Suprapubic skin (tissue), 4 donors: ENCODE results near the gene LANCL2. TPM values are rescaled to one million over a fixed set of nuclear protein-coding genes. Genes with fewer than 3 reads are reported as not detected.
"Not testable (repeated sequence)": the region's sequence is repeated elsewhere in the genome, so short reads cannot be mapped to it uniquely, and the experiment has no call there.

ENCODE experiments used
- DNase-seq, 2 donors: peaks; one replicate each; pipeline ENCODE4 v3.0.0-alpha.2; 2019; ENCODE audit warnings: low spot score in 2 of 2
- H3K27ac ChIP-seq: fragments of 200-600 bp; sonication (generic); one replicate; pipeline ENCODE4 v1.5.1; 2019
- H3K27me3 ChIP-seq: fragments of 200-600 bp; sonication (generic); one replicate; pipeline ENCODE4 v1.5.1; 2019
- H3K36me3 ChIP-seq: fragments of 200-600 bp; sonication (generic); one replicate; pipeline ENCODE4 v1.5.1; 2019
- H3K4me1 ChIP-seq: fragments of 200-600 bp; sonication (generic); one replicate; pipeline ENCODE4 v1.5.1; 2019
- H3K4me3 ChIP-seq: fragments of 200-600 bp; sonication (generic); one replicate; pipeline ENCODE4 v1.5.1; 2019; ENCODE audit warnings: mild to moderate bottlenecking
- H3K9me3 ChIP-seq: fragments of 200-600 bp; sonication (generic); one replicate; pipeline ENCODE4 v1.5.1; 2019
- EP300 ChIP-seq: sonication (generic); formaldehyde crosslinking; IDR thresholded peaks from one replicate; pipeline ENCODE4 v1.6.1; 2017; ENCODE audit warnings: antibody characterized with exemption
- POLR2A ChIP-seq, 2 donors: fragments of 450-650 bp; IDR thresholded peaks; one replicate each; pipeline ENCODE4 v1.6.1; 2017; ENCODE audit warnings: antibody characterized with exemption in 2 of 2, mild to moderate bottlenecking in 2 of 2, moderate library complexity in 2 of 2
- POLR2AphosphoS5 ChIP-seq, 3 donors: sonication (generic); formaldehyde crosslinking; IDR thresholded peaks; one replicate each; pipeline ENCODE4 v1.6.1; 2017; ENCODE audit warnings: antibody characterized with exemption in 3 of 3
- WGBS: methylation state at CpG from one replicate; pipeline ENCODE4 v1.1.5; 2018; 5-methylcytosine and 5-hydroxymethylcytosine counted together
- total RNA-seq, 4 donors: library from RNA; depleted of rRNA; stranded (reverse); fragments of >200 nt; gene quantifications; one replicate each; pipeline ENCODE4 v1.1.0, GENCODE V29; 2016
- TF ChIP-seq, protein P1 (sequence below), 2 donors: fragments of 200-600 bp in 1 of 2; fragments of 450-650 bp in 1 of 2; sonication (generic) in 1 of 2; IDR thresholded peaks; one replicate each; pipeline ENCODE4 v1.5.1; 2016 to 2019; ENCODE audit warnings: antibody characterized with exemption in 2 of 2, mild to moderate bottlenecking in 1 of 2, moderate library complexity in 1 of 2

The LANCL2 gene
- total RNA-seq, 4 donors from 2014 or later: 11.4 to 22.9 (median 17.7) TPM

DNA sequence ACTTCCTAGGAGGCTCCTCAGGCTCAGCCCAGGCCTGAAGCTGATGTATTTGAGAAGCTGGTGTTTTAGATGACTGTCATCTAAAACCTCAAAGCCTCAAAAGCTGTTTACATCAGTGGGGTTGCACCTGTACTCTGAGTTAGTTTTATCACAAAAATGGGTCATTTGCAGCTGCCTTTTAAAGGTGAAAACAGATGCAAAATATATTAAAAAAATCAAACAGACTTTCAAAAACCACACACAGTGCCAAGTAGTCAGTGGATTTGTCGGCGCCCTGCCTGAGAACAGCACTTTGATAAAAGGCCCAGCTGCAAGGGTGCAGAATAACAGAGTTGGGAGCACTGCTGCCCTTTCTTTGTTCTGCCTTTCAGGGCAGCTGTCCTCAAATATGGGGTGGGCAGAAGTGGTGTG lies 104.1 kb downstream of the LANCL2 start:
- Histone ChIP-seq H3K36me3 (peaks cover 23% of the 10 kb centered on the region), H3K4me3 (no peak overlapping the region), H3K9me3 (no peaks in the 10 kb centered on the region), H3K27ac (no peak overlapping the region), H3K27me3 (no peaks in the 10 kb centered on the region), H3K4me1 (no peaks in the 10 kb centered on the region)
- no peak for DNase-seq
- no peak for TF ChIP-seq POLR2A (IDR thresholded peaks at IDR 0.05)
- TF ChIP-seq, protein P1, sequence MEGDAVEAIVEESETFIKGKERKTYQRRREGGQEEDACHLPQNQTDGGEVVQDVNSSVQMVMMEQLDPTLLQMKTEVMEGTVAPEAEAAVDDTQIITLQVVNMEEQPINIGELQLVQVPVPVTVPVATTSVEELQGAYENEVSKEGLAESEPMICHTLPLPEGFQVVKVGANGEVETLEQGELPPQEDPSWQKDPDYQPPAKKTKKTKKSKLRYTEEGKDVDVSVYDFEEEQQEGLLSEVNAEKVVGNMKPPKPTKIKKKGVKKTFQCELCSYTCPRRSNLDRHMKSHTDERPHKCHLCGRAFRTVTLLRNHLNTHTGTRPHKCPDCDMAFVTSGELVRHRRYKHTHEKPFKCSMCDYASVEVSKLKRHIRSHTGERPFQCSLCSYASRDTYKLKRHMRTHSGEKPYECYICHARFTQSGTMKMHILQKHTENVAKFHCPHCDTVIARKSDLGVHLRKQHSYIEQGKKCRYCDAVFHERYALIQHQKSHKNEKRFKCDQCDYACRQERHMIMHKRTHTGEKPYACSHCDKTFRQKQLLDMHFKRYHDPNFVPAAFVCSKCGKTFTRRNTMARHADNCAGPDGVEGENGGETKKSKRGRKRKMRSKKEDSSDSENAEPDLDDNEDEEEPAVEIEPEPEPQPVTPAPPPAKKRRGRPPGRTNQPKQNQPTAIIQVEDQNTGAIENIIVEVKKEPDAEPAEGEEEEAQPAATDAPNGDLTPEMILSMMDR (IDR thresholded peaks at IDR 0.05): no peak
- TF ChIP-seq EP300: no peak
- no peak for TF ChIP-seq POLR2AphosphoS5 (IDR thresholded peaks at IDR 0.05)
- WGBS: 77% methylated on average over 2 of the region's 2 CpGs

DNA sequence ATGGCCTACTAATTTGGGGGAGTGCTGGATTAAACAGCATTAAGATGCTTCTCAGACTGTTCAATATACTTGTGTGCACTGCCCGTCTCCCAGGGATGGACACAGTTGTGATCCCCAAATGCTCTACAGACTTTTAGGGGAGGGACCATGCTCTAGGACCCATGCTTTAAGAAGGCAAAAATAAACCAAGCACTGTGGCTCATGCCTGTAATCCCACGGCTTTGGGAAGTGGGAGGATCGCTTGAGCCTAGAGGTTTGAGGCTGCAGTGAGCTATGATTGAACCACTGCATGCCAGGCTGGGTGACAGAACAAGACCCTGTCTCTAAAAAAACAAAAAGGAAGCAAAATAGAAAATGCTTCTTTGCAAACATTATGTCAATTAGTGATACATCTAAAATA lies 104.6 kb downstream of the LANCL2 start:
- no peak overlapping the region for H3K4me3 ChIP-seq
- TF ChIP-seq EP300 (no peak), POLR2AphosphoS5 (IDR thresholded peaks at IDR 0.05) (no peak), POLR2A (IDR thresholded peaks at IDR 0.05) (no peak)
- TF ChIP-seq, protein P1 (IDR thresholded peaks at IDR 0.05): no peak
- no peaks in the 10 kb centered on the region for H3K4me1 ChIP-seq
- H3K9me3 ChIP-seq: no peaks in the 10 kb centered on the region
- WGBS: 83% methylated on average over 3 of the region's 3 CpGs
- no peaks in the 10 kb centered on the region for H3K27me3 ChIP-seq
- no peak overlapping the region for H3K27ac ChIP-seq
- peaks cover 19% of the 10 kb centered on the region for H3K36me3 ChIP-seq
- DNase-seq: no peak

DNA sequence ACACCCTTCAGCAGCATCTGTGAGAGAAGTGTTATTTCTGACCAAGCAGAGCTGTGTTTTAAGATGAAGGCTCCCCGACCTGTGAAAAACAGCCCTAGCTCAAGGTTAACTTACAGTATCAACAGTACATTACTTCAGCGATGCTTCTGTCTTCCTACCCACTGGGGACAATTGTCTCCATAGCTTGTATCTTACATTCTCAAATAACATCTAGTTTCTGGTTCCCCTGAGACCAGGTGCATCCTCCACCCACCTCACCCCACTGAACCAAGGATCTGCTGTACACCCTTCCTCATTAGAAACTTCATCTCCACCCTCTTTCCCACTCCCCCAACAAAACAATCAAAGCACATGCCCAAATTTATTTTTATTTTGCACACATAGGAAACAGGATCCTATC lies 105.1 kb downstream of the LANCL2 start:
- Histone ChIP-seq H3K9me3 (no peaks in the 10 kb centered on the region), H3K27me3 (no peaks in the 10 kb centered on the region), H3K36me3 (peaks cover 16% of the 10 kb centered on the region), H3K27ac (no peak overlapping the region), H3K4me3 (no peak overlapping the region), H3K4me1 (no peaks in the 10 kb centered on the region)
- no peak for TF ChIP-seq POLR2AphosphoS5 (IDR thresholded peaks at IDR 0.05)
- no peak for TF ChIP-seq POLR2A (IDR thresholded peaks at IDR 0.05)
- no peak for TF ChIP-seq EP300
- TF ChIP-seq, protein P1 (IDR thresholded peaks at IDR 0.05): no peak
- no peak for DNase-seq
- WGBS: 78% methylated on average over 2 of the region's 2 CpGs

DNA sequence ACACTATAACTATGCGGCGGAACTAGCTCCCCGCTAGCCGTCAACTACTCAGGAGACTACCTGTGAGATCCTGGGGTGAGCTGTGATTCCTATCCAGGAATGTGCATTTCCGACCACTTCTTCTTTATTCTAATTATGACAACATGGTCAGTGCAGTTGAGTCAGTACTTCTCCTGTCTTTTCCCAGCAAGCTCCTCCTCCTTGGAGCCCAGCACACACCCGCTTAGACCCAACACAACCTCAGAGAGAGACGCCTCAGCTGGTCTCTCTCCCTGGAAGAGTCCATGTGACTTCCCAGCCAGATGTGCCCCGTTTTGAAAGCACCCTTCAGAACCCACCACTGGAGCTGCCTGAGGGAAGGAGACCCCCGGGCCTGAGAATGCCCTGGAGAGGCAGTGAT lies 106.5 kb downstream of the LANCL2 start:
- H3K27ac ChIP-seq, DNase-seq, H3K4me1 ChIP-seq, H3K9me3 ChIP-seq, H3K27me3 ChIP-seq, H3K4me3 ChIP-seq: not testable (repeated sequence)
- H3K36me3 ChIP-seq: peaks cover 10% of the 10 kb centered on the region
- WGBS: no CpG with 5 or more reads among the region's 9 CpGs

DNA sequence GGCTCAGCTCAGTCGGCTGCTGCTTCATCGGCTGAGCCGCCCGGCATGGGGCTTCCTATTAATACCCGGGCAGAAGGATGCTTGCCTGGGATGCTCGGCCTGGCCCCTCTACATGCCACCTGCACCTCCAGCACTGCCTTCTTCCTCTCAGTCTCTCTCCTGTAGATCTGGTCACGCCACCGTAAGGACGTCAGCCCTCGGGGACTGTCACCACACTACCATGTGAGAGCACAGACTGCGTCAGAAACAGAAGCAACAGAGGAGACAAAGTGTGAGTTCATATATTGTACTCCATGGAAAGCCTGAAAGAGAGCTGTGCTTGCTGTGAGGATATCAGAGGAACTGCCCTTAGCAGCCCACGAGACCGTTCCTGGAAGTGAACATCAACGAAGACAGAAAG lies 107.3 kb downstream of the LANCL2 start:
- no CpG with 5 or more reads among the region's 14 CpGs for WGBS
- DNase-seq, H3K4me3 ChIP-seq, H3K27ac ChIP-seq, H3K4me1 ChIP-seq, H3K9me3 ChIP-seq, H3K27me3 ChIP-seq: not testable (repeated sequence)
- H3K36me3 ChIP-seq: peaks cover 10% of the 10 kb centered on the region

DNA sequence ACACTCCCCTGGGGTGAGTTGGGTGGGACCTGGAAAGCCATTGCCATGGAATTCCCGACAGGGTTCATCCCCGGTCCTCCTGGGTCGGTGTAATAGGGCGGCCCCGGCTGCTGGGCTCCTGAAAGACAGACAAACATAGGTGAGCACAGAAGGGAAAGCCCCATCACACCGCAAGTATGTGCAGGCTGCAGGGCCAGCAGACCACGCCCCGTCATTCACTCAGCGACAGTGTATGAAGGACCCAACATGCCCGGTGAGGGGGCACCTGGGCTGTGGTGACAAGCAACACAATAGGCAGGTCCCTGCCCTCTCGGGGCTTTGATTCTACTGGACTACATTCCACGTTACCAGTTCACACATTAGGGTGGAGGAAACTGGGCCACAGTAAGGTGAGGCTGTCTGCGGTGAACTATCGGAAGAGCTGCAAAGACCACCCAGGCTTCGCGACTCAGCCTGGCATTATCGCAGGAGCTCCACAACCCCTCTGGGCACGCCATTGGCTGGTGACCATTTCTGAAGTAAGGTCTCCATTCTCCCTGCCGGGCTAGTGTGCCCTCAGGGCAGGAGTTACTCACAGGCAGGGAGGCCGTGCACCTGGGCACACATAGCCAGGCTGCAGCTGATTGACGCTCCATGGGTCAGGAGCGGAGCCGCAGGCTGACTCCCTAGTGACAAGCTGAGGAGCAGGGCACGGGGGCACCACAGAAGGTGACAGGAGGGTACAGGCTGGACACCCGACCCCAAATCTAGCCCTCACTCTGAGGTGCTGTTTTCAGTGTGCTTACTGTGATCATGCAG lies 108.0 kb downstream of the LANCL2 start:
- no peaks in the 10 kb centered on the region for H3K9me3 ChIP-seq
- H3K4me1 ChIP-seq: peaks cover 2% of the 10 kb centered on the region
- 72% methylated on average over 14 of the region's 25 CpGs for WGBS
- TF ChIP-seq POLR2AphosphoS5 (IDR thresholded peaks at IDR 0.05): no peak
- no peak for TF ChIP-seq EP300
- TF ChIP-seq, protein P1 (IDR thresholded peaks at IDR 0.05): no peak
- no peak for TF ChIP-seq POLR2A (IDR thresholded peaks at IDR 0.05)
- DNase-seq: peak in 1 of 2 donors; percentile 40
- H3K27ac ChIP-seq: no peak overlapping the region
- H3K27me3 ChIP-seq: no peaks in the 10 kb centered on the region
- peaks cover 10% of the 10 kb centered on the region for H3K36me3 ChIP-seq
- no peak overlapping the region for H3K4me3 ChIP-seq
